B cell (primary cell): ENCODE measurements around the gene TBC1D2B. TPM values are rescaled to one million over a fixed set of nuclear protein-coding genes. Genes with fewer than 3 reads are reported as not detected.

ENCODE experiments used
- ATAC-seq: fragments of 200-7000 bp; cut with Tn5 transposase; one replicate; pipeline ENCODE4 v1.10.0; 2021; ENCODE audit warnings: low read depth, mild to moderate bottlenecking, moderate number of reproducible peaks, moderate library complexity
- CTCF ChIA-PET: fragments of 350-600 bp; sonication (Branson Sonifier 250); formaldehyde crosslinking; loops from one replicate; lab custom pipeline; 2021; ENCODE audit warnings: antibody characterized with exemption, inconsistent platforms; lab: Charles Lee
- POLR2A ChIA-PET: fragments of 350-600 bp; sonication (Branson Sonifier 250); formaldehyde crosslinking; loops from one replicate; lab custom pipeline; 2021; ENCODE audit warnings: antibody characterized with exemption; lab: Charles Lee
- DNase-seq: peaks from one replicate; pipeline ENCODE4 v3.0.0; 2013
- H2AFZ ChIP-seq: 2 replicates; pipeline ENCODE4 v1.6.1; 2012; ENCODE audit warnings: mild to moderate bottlenecking, low read depth, low read length; ENCODE audit not compliant: insufficient read depth, poor library complexity, severe bottlenecking
- H3K27ac ChIP-seq, 2 donors: 1 replicate in 1 of 2; 2 replicates in 1 of 2; pipeline ENCODE4 v1.5.1; 2012 to 2013; ENCODE audit warnings: low read length in 2 of 2, mild to moderate bottlenecking in 2 of 2, moderate library complexity in 1 of 2
- H3K27me3 ChIP-seq, 4 experiments: fragments of 200-600 bp in 1 of 4; sonication (generic) in 1 of 4; replicated peaks in 1 of 4; 1 replicate in 2 of 4; 2 replicates in 2 of 4; pipeline versions ENCODE4 v1.6.1 to v1.7.0; 2013 to 2016; ENCODE audit warnings: low read length in 3 of 4, mild to moderate bottlenecking in 2 of 4, mixed read lengths in 1 of 4, moderate library complexity in 1 of 4; ENCODE audit not compliant: insufficient read depth in 4 of 4, control insufficient read depth in 3 of 4; ENCODE audit errors: control extremely low read depth in 1 of 4
- H3K36me3 ChIP-seq, 2 experiments: replicated peaks in 1 of 2; 1 replicate in 1 of 2; 2 replicates in 1 of 2; pipeline versions ENCODE4 v1.6.1 to v1.7.1; 2013; ENCODE audit warnings: low read length in 1 of 2; ENCODE audit not compliant: insufficient read depth in 2 of 2, control insufficient read depth in 1 of 2; ENCODE audit errors: control extremely low read depth in 1 of 2, extremely low read depth in 1 of 2
- H3K4me1 ChIP-seq, 2 donors: fragments of 200-600 bp in 1 of 2; sonication (generic) in 1 of 2; 1 replicate in 1 of 2; 2 replicates in 1 of 2; pipeline versions ENCODE4 v1.5.1 to v1.6.1; 2013 to 2017; ENCODE audit warnings: low read length in 2 of 2; ENCODE audit not compliant: control insufficient read depth in 2 of 2, insufficient read depth in 2 of 2
- H3K4me2 ChIP-seq: replicated peaks from 2 replicates; pipeline ENCODE3; 2012; ENCODE audit warnings: mild to moderate bottlenecking, low read depth, low read length; ENCODE audit not compliant: poor library complexity, severe bottlenecking
- H3K4me3 ChIP-seq, 5 experiments: fragments of 200-600 bp in 1 of 5; sonication (generic) in 1 of 5; 1 replicate in 3 of 5; 2 replicates in 2 of 5; pipeline versions ENCODE4 v1.5.1 to v1.7.0; 2011 to 2016; ENCODE audit warnings: low read length in 4 of 5, mild to moderate bottlenecking in 4 of 5, low read depth in 2 of 5, control low read depth in 1 of 5, moderate library complexity in 1 of 5; ENCODE audit not compliant: insufficient read depth in 1 of 5; ENCODE audit errors: control extremely low read depth in 1 of 5, extremely low read depth in 1 of 5
- H3K79me2 ChIP-seq: fragments of 200-600 bp; sonication (generic); one replicate; pipeline ENCODE4 v1.6.0; 2016; ENCODE audit warnings: low read length; ENCODE audit not compliant: control insufficient read depth, insufficient read depth
- H3K9ac ChIP-seq: fragments of 200-600 bp; sonication (generic); 2 replicates; pipeline ENCODE4 v1.6.1; 2017; ENCODE audit warnings: mild to moderate bottlenecking, low read length, moderate library complexity
- H3K9me3 ChIP-seq, 3 donors: one replicate each; pipeline versions ENCODE4 v1.6.1 to v1.7.1; 2013; ENCODE audit warnings: low read length in 2 of 3; ENCODE audit not compliant: control insufficient read depth in 2 of 3, insufficient read depth in 1 of 3; ENCODE audit errors: control extremely low read depth in 1 of 3
- H4K20me1 ChIP-seq: 2 replicates; pipeline ENCODE4 v1.6.0; 2012; ENCODE audit warnings: mild to moderate bottlenecking, low read length; ENCODE audit not compliant: insufficient read depth, control insufficient read depth, poor library complexity, severe bottlenecking
- H3K27ac Mint-ChIP-seq: one replicate; pipeline ENCODE4 v1.8.0; 2021; ENCODE audit warnings: mixed read lengths
- H3K27me3 Mint-ChIP-seq: one replicate; pipeline ENCODE4 v1.8.0; 2021; ENCODE audit warnings: mixed read lengths
- H3K4me1 Mint-ChIP-seq: one replicate; pipeline ENCODE4 v1.8.0; 2021; ENCODE audit warnings: mixed read lengths
- H3K4me3 Mint-ChIP-seq: one replicate; pipeline ENCODE4 v1.8.0; 2021; ENCODE audit warnings: mixed read lengths
- H3K9me3 Mint-ChIP-seq: one replicate; pipeline ENCODE4 v1.8.0; 2022; ENCODE audit warnings: mixed read lengths; ENCODE audit not compliant: insufficient read depth
- EZH2 ChIP-seq: IDR thresholded peaks from 2 replicates; pipeline ENCODE4 v1.6.1; 2012; ENCODE audit warnings: borderline replicate concordance, low read depth, mild to moderate bottlenecking, moderate library complexity, low read length; ENCODE audit not compliant: insufficient read depth, poor library complexity, severe bottlenecking
- WGBS: methylation state at CpG from one replicate; pipeline ENCODE4 v1.1.5; 2013; ENCODE audit warnings: missing lambda C conversion rate; ENCODE audit not compliant: insufficient coverage; 5-methylcytosine and 5-hydroxymethylcytosine counted together
- intact Hi-C: fragments of 100-400 bp; cut with micrococcal nuclease; formaldehyde crosslinking; loops from one replicate; pipeline ENCODE4 v1.10.0; 2022
- polyA plus RNA-seq: library from polyadenylated mRNA; depleted of rRNA; stranded (reverse); fragments of >200 nt; gene quantifications from 2 replicates; pipeline ENCODE4 v1.2.3, GENCODE V29; 2012
- total RNA-seq, 2 donors: library from RNA; stranded (reverse); fragments of 120-200 nt in 1 of 2; gene quantifications; 1 replicate in 1 of 2; 2 replicates in 1 of 2; pipeline versions ENCODE4 v1.2.3 to v1.2.4, GENCODE V29; 2013 to 2022
- TF ChIP-seq, protein P1 (sequence below): fragments of 200-600 bp; IDR thresholded peaks from one replicate; pipeline ENCODE4 v1.8.0; 2022; ENCODE audit warnings: antibody characterized with exemption, mild to moderate bottlenecking

The TBC1D2B gene
- total and polyA plus RNA-seq, 2 donors (not counting 1 experiment from before 2014, with no cell fraction given) = 8.5 to 26.1 TPM

DNA sequence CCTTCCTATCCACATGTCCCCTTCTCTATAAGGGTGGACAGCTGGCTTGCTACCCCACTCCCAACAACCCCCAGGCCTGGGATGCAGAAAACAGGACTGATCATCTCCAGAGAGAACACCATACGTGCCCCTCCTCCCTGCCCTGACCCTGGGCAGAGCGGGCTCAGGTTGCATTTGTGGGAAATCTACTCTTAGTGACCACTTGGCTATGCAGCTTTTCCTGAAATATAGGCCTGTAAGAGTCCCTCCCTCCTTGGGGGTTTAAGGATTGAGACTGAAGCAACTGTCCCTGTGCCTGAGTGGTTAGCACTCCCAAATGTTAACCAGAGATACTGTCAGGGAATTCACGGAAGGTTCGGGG lies 26.6 kb upstream of the TBC1D2B start:
- WGBS = 85% methylated on average over 4 of the region's 4 CpGs
- ATAC-seq = no peak
- H3K4me3 Mint-ChIP-seq = no peak overlapping the region
- no peak overlapping the region for H3K27ac ChIP-seq
- no peaks in the 10 kb centered on the region for H3K9me3 Mint-ChIP-seq
- no peak overlapping the region for H3K9ac ChIP-seq
- H3K4me2 ChIP-seq = no peak overlapping the region
- no peak for DNase-seq
- POLR2A ChIA-PET = no interaction called here
- intact Hi-C loops = no loop called here
- H3K4me1 ChIP-seq = peaks cover 0 to 4% of the 10 kb centered on the region in 2 donors
- no peaks in the 10 kb centered on the region for H3K27me3 Mint-ChIP-seq
- peaks cover 0 to 3% (median 0%) of the 10 kb centered on the region in 3 donors for H3K9me3 ChIP-seq
- H3K36me3 ChIP-seq = no peaks in the 10 kb centered on the region
- H2AFZ ChIP-seq = no peak overlapping the region
- H3K27me3 ChIP-seq = no peaks in the 10 kb centered on the region
- CTCF ChIA-PET = interaction anchor here (1.6 to 2.5 kb wide), 2 partner anchors 11 to 91 kb away, joined by 4 to 8 read pairs; partner anchors contain the start of gene SH2D7
- H4K20me1 ChIP-seq = no peaks in the 10 kb centered on the region
- no peak overlapping the region for H3K4me3 ChIP-seq
- H3K27ac Mint-ChIP-seq = no peak overlapping the region
- TF ChIP-seq, protein P1, sequence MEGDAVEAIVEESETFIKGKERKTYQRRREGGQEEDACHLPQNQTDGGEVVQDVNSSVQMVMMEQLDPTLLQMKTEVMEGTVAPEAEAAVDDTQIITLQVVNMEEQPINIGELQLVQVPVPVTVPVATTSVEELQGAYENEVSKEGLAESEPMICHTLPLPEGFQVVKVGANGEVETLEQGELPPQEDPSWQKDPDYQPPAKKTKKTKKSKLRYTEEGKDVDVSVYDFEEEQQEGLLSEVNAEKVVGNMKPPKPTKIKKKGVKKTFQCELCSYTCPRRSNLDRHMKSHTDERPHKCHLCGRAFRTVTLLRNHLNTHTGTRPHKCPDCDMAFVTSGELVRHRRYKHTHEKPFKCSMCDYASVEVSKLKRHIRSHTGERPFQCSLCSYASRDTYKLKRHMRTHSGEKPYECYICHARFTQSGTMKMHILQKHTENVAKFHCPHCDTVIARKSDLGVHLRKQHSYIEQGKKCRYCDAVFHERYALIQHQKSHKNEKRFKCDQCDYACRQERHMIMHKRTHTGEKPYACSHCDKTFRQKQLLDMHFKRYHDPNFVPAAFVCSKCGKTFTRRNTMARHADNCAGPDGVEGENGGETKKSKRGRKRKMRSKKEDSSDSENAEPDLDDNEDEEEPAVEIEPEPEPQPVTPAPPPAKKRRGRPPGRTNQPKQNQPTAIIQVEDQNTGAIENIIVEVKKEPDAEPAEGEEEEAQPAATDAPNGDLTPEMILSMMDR = no peak
- no peak for TF ChIP-seq EZH2
- no peaks in the 10 kb centered on the region for H3K4me1 Mint-ChIP-seq
- H3K79me2 ChIP-seq = no peaks in the 10 kb centered on the region

DNA sequence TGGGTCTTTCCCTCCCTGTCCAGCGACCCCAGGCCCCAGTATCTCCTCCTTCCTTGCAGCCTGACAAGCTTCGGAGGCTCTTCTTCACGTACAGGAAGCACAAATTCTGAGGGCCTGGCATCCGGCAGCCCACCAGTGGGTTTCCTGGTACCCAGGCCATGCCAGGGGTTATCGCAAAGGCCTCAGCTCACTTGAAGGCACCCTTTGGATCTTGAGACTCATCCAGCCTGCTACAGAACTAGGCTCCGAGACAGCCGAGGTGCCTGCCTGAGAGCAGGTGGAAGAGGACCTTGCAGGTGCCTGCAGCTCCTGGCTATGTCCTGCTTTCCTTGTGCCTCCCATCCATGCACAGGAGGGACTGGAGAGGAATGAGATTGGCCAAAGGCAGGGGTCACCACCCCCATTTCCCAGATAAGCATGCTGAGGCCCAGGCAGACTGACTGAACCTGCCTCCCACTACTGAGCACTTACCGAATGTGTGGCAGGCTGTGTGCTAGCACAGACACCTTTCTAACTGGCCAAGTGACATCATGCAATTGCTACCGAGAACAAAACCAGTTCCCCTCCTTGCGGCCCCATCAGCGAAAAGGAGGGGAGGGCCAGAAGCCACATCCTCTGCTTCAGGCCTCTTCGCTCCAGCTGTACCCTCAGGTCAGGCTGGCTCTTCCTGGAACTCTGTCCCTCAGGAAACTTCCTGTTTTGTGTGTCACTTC lies 26.1 kb upstream of the TBC1D2B start:
- H3K4me1 ChIP-seq = peaks cover 0 to 4% of the 10 kb centered on the region in 2 donors
- DNase-seq (no peak), ATAC-seq (no peak)
- TF ChIP-seq, protein P1 = no peak
- H3K79me2 ChIP-seq = no peaks in the 10 kb centered on the region
- H3K9ac ChIP-seq = no peak overlapping the region
- H4K20me1 ChIP-seq = no peaks in the 10 kb centered on the region
- no peaks in the 10 kb centered on the region for H3K27me3 ChIP-seq
- ChIA-PET POLR2A (no interaction called here), CTCF (interaction anchor here (0.6 to 2.5 kb wide), 2 partner anchors 92 to 136 kb away, joined by 3 to 8 read pairs; no protein-coding TSS in a partner anchor)
- H3K4me2 ChIP-seq = no peak overlapping the region
- 63% methylated on average over 12 of the region's 12 CpGs for WGBS
- no peak overlapping the region for H2AFZ ChIP-seq
- H3K9me3 ChIP-seq = peaks cover 0 to 3% (median 0%) of the 10 kb centered on the region in 3 donors
- H3K4me3 ChIP-seq = no peak overlapping the region
- H3K4me3 Mint-ChIP-seq = no peak overlapping the region
- H3K36me3 ChIP-seq = no peaks in the 10 kb centered on the region
- no peaks in the 10 kb centered on the region for H3K27me3 Mint-ChIP-seq
- H3K27ac ChIP-seq = no peak overlapping the region
- intact Hi-C loops = no loop called here
- H3K4me1 Mint-ChIP-seq = no peaks in the 10 kb centered on the region
- H3K9me3 Mint-ChIP-seq = no peaks in the 10 kb centered on the region
- H3K27ac Mint-ChIP-seq = no peak overlapping the region
